NCI-H1436 treated with DMSO at 0.1 percent for 48 hours (cell line): ENCODE results near the gene THAP11.

ENCODE experiments used
- DNase-seq: peaks from one replicate; lab custom pipeline; 2025; lab: John Stamatoyannopoulos, UW

Gene THAP11

GRCh38 chr16:67883872-67884261, 41.7 kb downstream of the THAP11 start:
- no peak for DNase-seq

DNA sequence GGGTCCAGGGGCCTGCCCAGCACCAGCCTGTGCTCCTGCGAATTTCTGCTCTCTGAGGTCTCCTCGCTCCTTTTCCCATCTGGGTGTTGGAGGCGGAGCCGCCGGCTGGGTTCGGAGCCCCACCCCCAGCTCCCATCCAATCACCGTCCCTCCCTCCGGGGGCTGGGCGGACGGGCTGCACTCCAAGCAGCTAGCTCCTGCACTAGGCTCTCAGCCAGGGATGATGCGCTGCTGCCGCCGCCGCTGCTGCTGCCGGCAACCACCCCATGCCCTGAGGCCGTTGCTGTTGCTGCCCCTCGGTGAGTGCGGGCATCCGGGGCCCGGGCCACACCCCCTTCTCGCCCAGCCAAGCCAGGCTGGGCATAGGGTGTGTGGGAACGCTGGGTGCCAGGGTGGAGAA, 42.6 kb downstream of the THAP11 start, which contains the start of gene NRN1L:
Gene NRN1L, plus strand, starts transcription at position 202 of the 400 bp plus-strand sequence. Its CDS starts 19 bp downstream, at position 221.
- peak; percentile 5 for DNase-seq

DNA sequence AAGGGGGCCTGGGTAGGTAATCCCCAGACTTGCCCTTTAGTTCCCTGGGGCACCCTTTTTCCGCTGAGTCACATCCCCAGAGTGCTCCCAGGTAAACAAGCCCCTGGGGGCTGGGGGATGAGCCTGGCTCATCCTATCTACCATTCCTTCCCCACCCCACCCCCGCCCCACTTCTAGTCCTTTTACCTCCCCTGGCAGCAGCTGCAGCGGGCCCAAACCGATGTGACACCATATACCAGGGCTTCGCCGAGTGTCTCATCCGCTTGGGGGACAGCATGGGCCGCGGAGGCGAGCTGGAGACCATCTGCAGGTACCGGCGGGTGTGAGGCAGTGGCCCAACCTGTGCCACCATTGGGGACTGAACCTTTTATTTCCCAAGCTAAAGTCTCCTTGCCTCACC, 43.4 kb downstream of the THAP11 start:
- DNase-seq: no peak

GRCh38 chr16:67885976-67886375, 43.9 kb downstream of the THAP11 start:
- no peak for DNase-seq

DNA sequence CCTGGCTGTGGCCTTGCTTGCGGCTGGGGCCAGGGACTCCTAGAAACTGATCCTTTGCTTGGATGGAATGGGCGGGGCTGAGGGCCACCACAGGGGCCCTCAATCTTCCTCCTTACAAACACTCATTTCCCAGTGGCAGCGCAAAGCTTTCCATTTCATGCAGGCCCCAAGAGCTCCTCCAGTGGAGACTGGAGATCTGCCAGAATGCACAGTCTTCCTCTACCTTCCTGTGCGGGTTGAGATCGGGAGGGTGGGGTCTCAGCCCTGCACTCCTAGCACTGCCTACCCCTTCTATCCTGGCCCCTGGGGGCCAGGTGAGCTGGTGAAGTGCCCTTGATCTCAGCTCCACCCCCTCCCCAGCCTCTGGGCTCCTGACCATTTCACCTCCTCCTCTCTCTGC, 44.3 kb downstream of the THAP11 start:
- DNase-seq: no peak

DNA sequence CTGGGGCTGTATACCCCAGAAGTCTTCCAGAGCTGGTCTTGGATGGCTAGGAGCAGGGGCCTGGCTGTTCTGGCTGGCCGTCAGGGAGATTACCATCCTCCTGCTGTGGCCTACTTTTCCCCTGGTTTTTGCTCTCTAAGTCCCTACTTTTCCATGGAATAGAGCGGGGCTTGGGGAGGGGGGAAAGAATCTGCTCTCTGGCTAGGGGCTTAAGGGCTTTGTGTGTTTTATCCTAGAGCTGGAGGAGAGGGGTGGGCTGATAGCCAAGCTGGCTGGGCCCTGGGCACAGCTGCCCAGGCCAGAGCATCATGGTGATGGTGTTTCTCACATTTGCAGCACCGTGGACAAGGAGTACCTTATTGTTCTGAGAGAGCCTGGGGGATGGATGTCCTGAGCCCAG, 46.2 kb downstream of the THAP11 start:
- DNase-seq: no peak

- DNase-seq: no peak
These were observed 50.3 kb downstream of the THAP11 start for GRCh38 chr16:67892375-67892774.

DNA sequence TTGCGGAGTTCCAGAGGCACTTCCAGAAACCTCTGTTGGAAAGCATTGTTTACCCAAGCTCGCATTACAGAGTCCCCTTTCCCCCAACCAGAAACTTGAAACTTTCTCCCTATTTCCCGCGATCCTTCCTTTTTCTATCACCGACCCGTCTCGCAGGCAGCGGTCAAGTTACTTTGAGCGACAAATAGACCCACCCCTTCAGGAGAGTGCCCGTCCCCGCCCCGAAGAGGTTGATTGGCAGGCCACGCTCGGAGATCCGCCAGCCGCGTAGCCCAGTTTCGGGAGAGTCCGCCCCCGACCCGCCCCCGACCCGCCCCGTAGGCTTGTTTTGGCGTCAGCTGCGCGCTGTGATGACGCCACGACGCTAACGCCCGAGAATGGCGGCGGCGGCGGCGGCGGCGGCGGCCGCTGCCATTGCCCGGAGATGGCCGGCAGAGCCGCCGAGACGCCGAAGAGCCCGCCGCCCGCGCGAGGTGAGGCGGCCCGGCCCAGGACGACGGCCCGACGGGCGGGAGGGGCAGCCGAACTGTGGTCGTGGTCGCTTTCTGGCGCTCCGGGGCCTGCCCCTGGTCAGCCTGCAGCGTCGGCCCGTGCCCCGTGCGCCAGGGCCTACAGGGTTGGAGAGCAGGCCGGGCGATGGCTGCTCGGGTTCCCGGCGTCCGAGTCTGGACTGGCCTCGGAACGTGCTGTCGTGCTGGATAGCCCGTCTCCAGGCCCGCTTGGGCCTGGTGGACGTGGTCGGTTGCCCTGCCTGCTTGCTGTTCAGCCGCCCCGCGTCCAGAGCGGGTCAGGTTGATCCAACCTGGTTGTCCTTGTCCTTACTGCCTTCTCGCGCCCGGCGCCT, 51.0 kb downstream of the THAP11 start, which contains the start of gene PSKH1:
Gene PSKH1, plus strand, starts transcription at position 356 of the 844 bp plus-strand sequence. CDS start 15,496 bp downstream, outside the sequence.
- DNase-seq: peak; percentile 76
